Spleen (tissue), 7 donors: Measurements from ENCODE around the gene YPEL4.

Experiments
- CTCF ChIP-seq, 11 experiments: fragments of 200-600 bp in 7 of 11; fragments of 450-650 bp in 4 of 11; sonication (generic) in 4 of 11; IDR thresholded peaks in 8 of 11; conservative IDR thresholded peaks in 3 of 11; 1 replicate in 7 of 11; 2 replicates in 4 of 11; pipeline versions ENCODE4 v1.4.0 to v1.8.0; 2016 to 2021; ENCODE audit warnings: antibody characterized with exemption in 11 of 11, inconsistent platforms in 4 of 11, mild to moderate bottlenecking in 1 of 11
- POLR2A ChIP-seq, 3 donors: fragments of 450-650 bp; IDR thresholded peaks; one replicate each; pipeline ENCODE4 v1.5.1; 2017; ENCODE audit warnings: antibody characterized with exemption in 3 of 3, mild to moderate bottlenecking in 1 of 3
- POLR2AphosphoS5 ChIP-seq, 3 donors: sonication (generic); formaldehyde crosslinking; IDR thresholded peaks; one replicate each; pipeline ENCODE4 v1.5.1; 2017; ENCODE audit warnings: antibody characterized with exemption in 3 of 3
- donor health status: DM: no; HTN: no; CAD: no; lungs with moderate emphysema.
- donor health status: DM: no; HTN: no; CAD: no.
- donor health status: DM: no; HTN: no; CAD: no.

DNA sequence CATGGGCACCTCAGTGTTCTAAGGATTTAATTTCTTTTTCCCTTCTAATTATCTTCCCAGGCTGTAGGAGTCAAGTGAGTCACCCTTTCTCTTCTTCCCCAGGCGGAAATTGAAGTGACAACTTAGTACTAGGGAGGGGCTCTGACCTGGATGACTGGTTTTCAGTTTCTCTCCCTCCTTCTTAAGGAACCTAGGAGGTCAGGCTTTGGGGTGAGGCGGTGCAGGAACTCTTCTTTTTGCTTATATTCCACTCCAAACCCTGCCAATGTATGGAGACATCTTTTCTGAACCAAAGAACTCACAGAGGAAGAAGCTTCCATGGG is 30.8 kb upstream of the YPEL4 start:
- TF ChIP-seq CTCF (IDR thresholded peaks at IDR 0.05 in 8 of 11, conservative IDR thresholded peaks at IDR 0.05 in 3 of 11) = no peak
- no peak for TF ChIP-seq POLR2A (IDR thresholded peaks at IDR 0.05)
- no peak for TF ChIP-seq POLR2AphosphoS5 (IDR thresholded peaks at IDR 0.05)
